PFSK-1 (cell line): ENCODE results near the gene BICD1.

Experiments used
- FOXP2 ChIP-seq: optimal IDR thresholded peaks from 2 replicates; pipeline ENCODE3; 2011; ENCODE audit warnings: borderline replicate concordance, control low read depth, inconsistent platforms; ENCODE audit not compliant: insufficient read depth; ENCODE audit errors: extremely low read length, extremely low read depth
- POLR2AphosphoS5 ChIP-seq: IDR thresholded peaks from 2 replicates; pipeline ENCODE4 v1.6.1; 2012; ENCODE audit warnings: low read depth, mild to moderate bottlenecking, control low read depth, low read length, moderate library complexity
- SIN3A ChIP-seq: IDR thresholded peaks from 2 replicates; pipeline ENCODE4 v1.6.1; 2012; ENCODE audit warnings: mild to moderate bottlenecking, low read length, moderate library complexity, borderline replicate concordance; ENCODE audit not compliant: insufficient read depth
- TAF1 ChIP-seq: IDR thresholded peaks from 2 replicates; pipeline ENCODE4 v1.6.1; 2012; ENCODE audit warnings: low read length, control low read depth, borderline replicate concordance; ENCODE audit not compliant: insufficient read depth
- TF ChIP-seq, protein P1 (sequence below), 2 experiments: IDR thresholded peaks; 2 replicates each; pipeline versions ENCODE4 v1.6.1 to v1.8.0; 2011 to 2012; ENCODE audit warnings: low read depth in 2 of 2, low read length in 2 of 2, control low read depth in 1 of 2, inconsistent platforms in 1 of 2, mild to moderate bottlenecking in 1 of 2, moderate library complexity in 1 of 2; ENCODE audit not compliant: insufficient read depth in 1 of 2

Gene BICD1

DNA sequence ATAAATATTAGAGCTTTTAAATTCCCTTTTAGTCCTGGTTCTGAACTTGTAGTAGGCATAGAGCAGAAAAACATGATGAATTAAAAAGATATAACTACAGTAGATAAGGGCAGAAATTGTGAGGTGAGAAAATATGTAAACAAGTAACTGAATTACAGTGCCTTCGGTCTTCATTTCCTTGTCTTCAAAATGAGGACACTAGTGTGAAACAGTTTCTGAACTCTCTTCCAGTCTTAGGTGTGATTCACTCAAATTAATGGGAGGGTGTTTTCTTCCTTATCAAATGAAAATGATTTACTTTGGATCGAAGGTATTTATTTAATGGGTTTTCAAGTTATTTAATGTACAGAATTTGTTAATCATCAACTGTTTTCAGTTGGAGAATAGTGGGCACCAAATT lies 294.2 kb downstream of the BICD1 start:
- TF ChIP-seq TAF1, result no peak
- no peak for TF ChIP-seq POLR2AphosphoS5
- TF ChIP-seq SIN3A, result no peak
- TF ChIP-seq, protein P1, sequence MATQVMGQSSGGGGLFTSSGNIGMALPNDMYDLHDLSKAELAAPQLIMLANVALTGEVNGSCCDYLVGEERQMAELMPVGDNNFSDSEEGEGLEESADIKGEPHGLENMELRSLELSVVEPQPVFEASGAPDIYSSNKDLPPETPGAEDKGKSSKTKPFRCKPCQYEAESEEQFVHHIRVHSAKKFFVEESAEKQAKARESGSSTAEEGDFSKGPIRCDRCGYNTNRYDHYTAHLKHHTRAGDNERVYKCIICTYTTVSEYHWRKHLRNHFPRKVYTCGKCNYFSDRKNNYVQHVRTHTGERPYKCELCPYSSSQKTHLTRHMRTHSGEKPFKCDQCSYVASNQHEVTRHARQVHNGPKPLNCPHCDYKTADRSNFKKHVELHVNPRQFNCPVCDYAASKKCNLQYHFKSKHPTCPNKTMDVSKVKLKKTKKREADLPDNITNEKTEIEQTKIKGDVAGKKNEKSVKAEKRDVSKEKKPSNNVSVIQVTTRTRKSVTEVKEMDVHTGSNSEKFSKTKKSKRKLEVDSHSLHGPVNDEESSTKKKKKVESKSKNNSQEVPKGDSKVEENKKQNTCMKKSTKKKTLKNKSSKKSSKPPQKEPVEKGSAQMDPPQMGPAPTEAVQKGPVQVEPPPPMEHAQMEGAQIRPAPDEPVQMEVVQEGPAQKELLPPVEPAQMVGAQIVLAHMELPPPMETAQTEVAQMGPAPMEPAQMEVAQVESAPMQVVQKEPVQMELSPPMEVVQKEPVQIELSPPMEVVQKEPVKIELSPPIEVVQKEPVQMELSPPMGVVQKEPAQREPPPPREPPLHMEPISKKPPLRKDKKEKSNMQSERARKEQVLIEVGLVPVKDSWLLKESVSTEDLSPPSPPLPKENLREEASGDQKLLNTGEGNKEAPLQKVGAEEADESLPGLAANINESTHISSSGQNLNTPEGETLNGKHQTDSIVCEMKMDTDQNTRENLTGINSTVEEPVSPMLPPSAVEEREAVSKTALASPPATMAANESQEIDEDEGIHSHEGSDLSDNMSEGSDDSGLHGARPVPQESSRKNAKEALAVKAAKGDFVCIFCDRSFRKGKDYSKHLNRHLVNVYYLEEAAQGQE (IDR thresholded peaks at IDR 0.05; ENCODE audit: insufficient read depth in 1 of 2, low read depth in 2 of 2, low read length in 2 of 2), result no peak
- no peak for TF ChIP-seq FOXP2

DNA sequence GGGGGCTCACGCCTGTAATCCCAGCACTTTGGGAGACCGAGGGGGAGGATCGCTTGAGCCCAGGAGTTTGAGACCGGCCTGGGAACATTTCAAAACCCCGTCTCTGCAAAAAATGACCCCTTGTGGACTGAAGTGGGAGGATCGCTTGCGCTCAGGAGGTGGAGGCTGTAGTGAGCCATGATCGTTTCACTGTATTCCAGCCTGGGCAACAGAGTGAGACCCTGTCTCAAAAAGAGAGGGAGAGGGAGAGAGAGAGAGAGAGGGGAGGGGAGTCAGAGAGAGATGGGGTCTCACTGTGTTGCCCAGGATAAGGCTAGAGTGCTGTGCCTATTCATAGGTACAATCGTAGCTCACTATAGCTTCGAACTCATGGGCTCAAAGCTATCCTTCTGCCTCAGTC lies 295.5 kb downstream of the BICD1 start:
- no peak for TF ChIP-seq POLR2AphosphoS5
- TF ChIP-seq, protein P1 (IDR thresholded peaks at IDR 0.05; ENCODE audit: insufficient read depth in 1 of 2, low read depth in 2 of 2, low read length in 2 of 2), result no peak

DNA sequence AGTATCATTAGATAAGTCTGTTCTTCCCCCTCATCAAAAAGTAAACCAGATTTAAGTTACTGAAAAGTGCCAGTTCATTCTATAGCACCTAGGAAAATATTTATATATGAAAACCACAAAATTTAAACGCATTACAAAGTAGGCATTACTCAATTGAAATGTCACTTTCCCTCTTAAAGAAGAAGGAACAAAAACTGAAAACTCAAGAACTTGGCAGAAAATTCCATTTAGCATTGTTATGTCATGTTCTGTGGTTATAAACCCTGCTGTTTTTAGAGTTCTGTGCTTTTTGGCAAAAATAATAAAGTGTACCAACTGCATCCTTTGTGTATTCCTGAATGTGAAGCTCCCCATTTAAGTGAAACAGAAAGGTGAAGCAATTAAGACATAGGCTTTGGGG lies 296.3 kb downstream of the BICD1 start:
- no peak for TF ChIP-seq FOXP2
- no peak for TF ChIP-seq TAF1
- TF ChIP-seq, protein P1 (IDR thresholded peaks at IDR 0.05; ENCODE audit: insufficient read depth in 1 of 2, low read depth in 2 of 2, low read length in 2 of 2), result no peak
- no peak for TF ChIP-seq SIN3A
- TF ChIP-seq POLR2AphosphoS5, result no peak

DNA sequence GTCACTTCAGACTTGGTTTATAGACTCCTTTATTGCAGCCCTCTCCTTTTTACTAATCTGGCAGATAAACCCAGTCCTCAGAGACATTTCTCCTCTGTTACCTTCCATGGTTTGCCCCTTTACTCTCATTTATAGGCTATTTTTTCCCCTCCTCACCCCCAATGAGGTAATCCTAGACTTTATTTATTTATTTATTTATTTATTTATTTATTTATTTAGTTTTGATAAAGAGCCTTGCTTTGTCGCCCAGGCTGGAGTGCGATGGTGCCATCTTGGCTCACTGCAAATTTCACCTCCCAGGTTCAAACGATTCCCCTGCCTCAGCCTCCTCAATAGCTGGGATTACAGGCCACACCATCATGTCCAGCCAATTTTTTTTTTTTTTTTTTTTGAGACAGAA lies 301.1 kb downstream of the BICD1 start:
- TF ChIP-seq, protein P1 (IDR thresholded peaks at IDR 0.05; ENCODE audit: insufficient read depth in 1 of 2, low read depth in 2 of 2, low read length in 2 of 2), result no peak
- TF ChIP-seq SIN3A (no peak), TAF1 (no peak), FOXP2 (no peak), POLR2AphosphoS5 (no peak)

DNA sequence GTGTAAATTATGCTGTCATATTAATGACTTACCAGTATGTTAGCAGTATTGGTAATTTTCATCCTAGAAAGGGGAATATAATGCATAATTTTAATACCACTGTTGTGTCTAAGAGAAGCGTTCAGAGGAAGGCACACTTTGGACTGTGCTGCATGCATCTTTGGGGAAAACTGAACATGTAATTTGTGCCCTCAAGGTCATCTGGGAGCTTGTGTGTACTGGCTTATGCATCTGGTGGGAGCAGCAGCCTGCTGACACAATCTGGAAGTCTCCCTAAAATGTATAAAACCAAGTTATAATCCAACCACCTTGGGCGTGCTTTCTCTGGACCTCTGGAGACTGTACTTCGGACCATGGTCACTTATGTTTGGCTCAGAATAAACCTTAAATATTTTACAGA lies 306.8 kb downstream of the BICD1 start:
- no peak for TF ChIP-seq FOXP2
- TF ChIP-seq SIN3A, result no peak
- TF ChIP-seq, protein P1 (IDR thresholded peaks at IDR 0.05; ENCODE audit: insufficient read depth in 1 of 2, low read depth in 2 of 2, low read length in 2 of 2), result no peak
- no peak for TF ChIP-seq TAF1
- no peak for TF ChIP-seq POLR2AphosphoS5
